GM20000 (cell line): ENCODE data around the gene TANC1.

Source experiments
- DNase-seq: peaks from one replicate; pipeline ENCODE4 v3.0.0; 2012; ENCODE audit warnings: low spot score
- CTCF ChIP-seq: IDR thresholded peaks from 2 replicates; pipeline ENCODE4 v1.5.1; 2012; ENCODE audit warnings: mild to moderate bottlenecking, control low read depth; ENCODE audit errors: extremely low read depth, missing control alignments

Gene TANC1

DNA sequence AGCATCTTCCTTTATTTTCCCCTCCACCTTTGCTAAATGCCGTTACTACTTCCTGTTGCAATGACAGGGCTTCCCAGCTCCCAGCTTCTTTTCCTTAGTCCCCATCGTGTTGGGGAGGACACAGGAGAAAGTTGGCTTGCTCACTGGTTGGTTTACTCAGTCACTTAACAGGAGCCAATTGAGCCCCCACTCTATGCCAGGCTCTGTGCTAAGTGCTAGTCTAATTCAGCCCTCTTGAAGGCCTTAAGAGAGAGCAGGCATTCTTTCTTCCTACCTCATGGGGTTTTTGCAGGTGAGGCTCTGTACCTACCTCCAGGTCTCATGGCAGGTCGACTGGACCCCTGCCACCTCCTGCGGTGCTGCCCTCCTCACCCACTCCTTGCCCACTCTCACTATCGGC, 20.1 kb downstream of the TANC1 start:
- no peak for DNase-seq

GRCh38 chr2:158989165-158989564, 20.7 kb downstream of the TANC1 start:
- no peak for TF ChIP-seq CTCF
- DNase-seq = no peak

More for the DNA sequence above, 20.1 kb downstream of the TANC1 start:
- TF ChIP-seq CTCF = no peak

DNA sequence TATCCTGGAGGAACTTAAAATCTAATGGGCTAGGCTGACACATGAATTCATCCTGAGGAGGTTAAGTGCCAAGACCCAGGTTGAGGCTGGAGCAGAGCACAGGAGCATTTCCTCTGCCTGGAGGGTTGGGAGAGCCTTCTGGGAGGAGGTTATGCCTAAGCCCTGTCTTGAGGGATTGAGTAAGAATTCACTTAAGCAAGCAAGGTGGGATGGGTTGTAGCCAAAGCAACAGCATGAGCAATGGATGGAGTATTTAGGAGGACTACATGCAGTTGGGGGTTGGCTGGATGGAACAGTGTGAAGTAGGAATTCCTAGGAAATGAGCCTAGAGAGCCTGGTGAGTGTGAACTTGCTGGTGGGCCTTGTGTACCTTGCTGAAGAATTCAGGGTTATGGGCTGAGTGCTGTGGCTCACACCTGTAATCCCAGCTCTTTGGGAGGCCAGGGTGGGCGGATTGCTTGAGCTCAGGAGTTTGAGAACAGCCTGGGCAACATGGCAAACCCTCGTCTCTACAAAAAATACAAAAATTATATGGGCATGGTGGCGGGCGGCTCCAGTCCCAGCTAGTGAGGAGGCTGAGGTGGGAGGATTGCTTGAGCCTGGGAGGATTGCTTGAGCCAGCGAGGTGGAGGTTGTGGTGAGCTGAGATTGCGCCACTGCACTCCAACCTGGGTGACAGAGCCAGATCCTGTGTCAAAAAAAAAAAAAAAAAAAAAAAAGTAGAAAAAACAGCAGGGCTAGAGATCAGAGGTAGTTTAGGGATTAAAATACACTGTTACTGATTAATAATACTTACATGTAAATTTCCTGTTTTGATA, 22.2 kb downstream of the TANC1 start:
- TF ChIP-seq CTCF = no peak
- DNase-seq = no peak

GRCh38 chr2:158993030-158993429, 24.6 kb downstream of the TANC1 start:
- no peak for TF ChIP-seq CTCF

DNA sequence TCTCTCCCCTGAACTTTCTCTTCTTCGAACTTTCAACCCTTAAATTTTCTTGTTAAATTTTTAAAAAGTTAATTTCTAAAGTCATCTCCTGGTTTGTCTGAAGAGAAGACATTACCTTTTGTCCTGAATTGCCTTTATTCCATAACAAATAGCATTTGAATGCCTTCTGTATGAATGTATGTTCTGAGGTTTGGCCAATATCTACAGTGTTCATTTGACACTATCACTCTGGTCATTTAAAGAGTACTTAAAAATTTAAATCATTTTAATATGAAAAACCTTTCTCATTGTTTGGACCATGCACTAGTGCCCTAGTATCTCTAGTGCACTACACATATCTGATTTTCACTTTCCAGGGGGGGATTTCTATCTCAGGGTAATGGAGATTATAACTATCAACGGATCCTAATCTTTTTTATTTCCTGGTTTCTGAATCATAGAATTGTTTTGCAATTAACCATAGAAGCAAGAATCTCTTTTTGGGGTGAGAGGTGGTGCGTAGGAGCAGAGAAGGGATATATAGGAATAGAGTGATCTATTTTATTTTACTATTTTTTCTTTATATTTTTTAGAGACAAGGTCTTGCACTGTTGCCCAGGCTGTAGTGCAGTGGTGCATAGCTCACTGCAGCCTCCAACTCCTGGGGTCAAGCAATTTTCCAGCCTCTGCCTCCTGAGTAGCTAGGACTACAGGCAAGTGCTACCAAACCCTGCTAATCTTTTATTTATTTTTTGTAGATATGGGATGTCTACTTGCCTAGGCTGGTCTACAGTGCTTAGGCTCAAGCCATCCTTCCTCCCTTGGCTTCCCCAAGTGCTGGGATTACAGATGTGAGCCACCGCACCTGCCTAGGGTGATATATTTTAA, 25.5 kb downstream of the TANC1 start:
- no peak for DNase-seq
- TF ChIP-seq CTCF = no peak

More at GRCh38 chr2:158993030-158993429, 24.6 kb downstream of the TANC1 start:
- no peak for DNase-seq

DNA sequence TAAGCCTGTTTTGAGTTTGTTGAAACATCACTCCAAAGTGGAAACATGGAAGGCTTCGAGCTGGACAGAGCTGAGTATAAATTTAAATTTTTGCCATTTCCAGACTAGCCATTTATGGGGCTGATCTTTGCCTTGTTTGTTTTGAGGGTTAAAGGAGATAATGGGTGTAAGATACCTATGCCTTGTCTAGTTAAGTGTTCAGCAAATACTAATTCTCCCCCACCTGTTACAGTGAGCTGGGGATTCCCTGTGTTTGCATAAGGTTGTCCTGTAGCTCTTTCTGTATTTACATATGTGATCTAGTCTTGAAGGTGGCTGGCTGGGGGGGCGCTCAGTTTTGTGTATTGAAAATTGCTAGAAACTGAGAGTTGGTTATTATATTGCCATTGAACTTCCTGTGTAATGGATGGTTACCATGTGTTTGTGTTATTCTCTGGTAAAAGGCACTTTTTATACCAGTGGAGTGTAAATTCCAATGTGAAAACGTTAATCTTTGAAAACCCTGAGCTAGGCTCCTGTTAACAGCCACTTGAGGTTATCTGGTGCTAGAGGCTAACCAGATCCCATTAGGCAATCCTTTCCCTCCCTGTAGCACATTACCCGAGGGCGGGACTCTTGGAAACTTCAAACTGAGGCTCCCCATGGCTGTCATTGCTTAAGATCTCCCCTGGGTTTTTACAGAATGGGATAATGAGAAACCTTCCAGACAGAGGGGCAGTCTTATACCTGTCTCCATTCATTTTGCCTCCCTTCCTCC, 26.7 kb downstream of the TANC1 start:
- no peak for TF ChIP-seq CTCF
- no peak for DNase-seq
